22Rv1 (cell line): Measurements from ENCODE around the gene RICTOR.

Experiments
- ZFX ChIP-seq: fragments of 450-650 bp; IDR thresholded peaks from 2 replicates; pipeline ENCODE4 v1.6.1; 2017; ENCODE audit warnings: antibody characterized with exemption, borderline replicate concordance
- TF ChIP-seq, protein P1 (sequence below): fragments of 450-650 bp; IDR thresholded peaks from 2 replicates; pipeline ENCODE4 v1.5.1; 2017; ENCODE audit warnings: mild to moderate bottlenecking

GRCh38 chr5:39040875-39041274 lies 33.3 kb downstream of the RICTOR start:
- TF ChIP-seq, protein P1, sequence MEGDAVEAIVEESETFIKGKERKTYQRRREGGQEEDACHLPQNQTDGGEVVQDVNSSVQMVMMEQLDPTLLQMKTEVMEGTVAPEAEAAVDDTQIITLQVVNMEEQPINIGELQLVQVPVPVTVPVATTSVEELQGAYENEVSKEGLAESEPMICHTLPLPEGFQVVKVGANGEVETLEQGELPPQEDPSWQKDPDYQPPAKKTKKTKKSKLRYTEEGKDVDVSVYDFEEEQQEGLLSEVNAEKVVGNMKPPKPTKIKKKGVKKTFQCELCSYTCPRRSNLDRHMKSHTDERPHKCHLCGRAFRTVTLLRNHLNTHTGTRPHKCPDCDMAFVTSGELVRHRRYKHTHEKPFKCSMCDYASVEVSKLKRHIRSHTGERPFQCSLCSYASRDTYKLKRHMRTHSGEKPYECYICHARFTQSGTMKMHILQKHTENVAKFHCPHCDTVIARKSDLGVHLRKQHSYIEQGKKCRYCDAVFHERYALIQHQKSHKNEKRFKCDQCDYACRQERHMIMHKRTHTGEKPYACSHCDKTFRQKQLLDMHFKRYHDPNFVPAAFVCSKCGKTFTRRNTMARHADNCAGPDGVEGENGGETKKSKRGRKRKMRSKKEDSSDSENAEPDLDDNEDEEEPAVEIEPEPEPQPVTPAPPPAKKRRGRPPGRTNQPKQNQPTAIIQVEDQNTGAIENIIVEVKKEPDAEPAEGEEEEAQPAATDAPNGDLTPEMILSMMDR, result no peak
- no peak for TF ChIP-seq ZFX
